B cell (primary cell): Measurements from ENCODE around the gene SLC12A4. TPM values are rescaled to one million over a fixed set of nuclear protein-coding genes. Genes with fewer than 3 reads are reported as not detected.

Experiments used
- ATAC-seq: fragments of 200-7000 bp; cut with Tn5 transposase; one replicate; pipeline ENCODE4 v1.10.0; 2021; ENCODE audit warnings: low read depth, mild to moderate bottlenecking, moderate number of reproducible peaks, moderate library complexity
- CTCF ChIA-PET: fragments of 350-600 bp; sonication (Branson Sonifier 250); formaldehyde crosslinking; loops from one replicate; lab custom pipeline; 2021; ENCODE audit warnings: antibody characterized with exemption, inconsistent platforms; lab: Charles Lee
- POLR2A ChIA-PET: fragments of 350-600 bp; sonication (Branson Sonifier 250); formaldehyde crosslinking; loops from one replicate; lab custom pipeline; 2021; ENCODE audit warnings: antibody characterized with exemption; lab: Charles Lee
- DNase-seq: peaks from one replicate; pipeline ENCODE4 v3.0.0; 2013
- H2AFZ ChIP-seq: 2 replicates; pipeline ENCODE4 v1.6.1; 2012; ENCODE audit warnings: mild to moderate bottlenecking, low read depth, low read length; ENCODE audit not compliant: insufficient read depth, poor library complexity, severe bottlenecking
- H3K27ac ChIP-seq, 2 donors: 1 replicate in 1 of 2; 2 replicates in 1 of 2; pipeline ENCODE4 v1.5.1; 2012 to 2013; ENCODE audit warnings: low read length in 2 of 2, mild to moderate bottlenecking in 2 of 2, moderate library complexity in 1 of 2
- H3K27me3 ChIP-seq, 4 experiments: fragments of 200-600 bp in 1 of 4; sonication (generic) in 1 of 4; replicated peaks in 1 of 4; 1 replicate in 2 of 4; 2 replicates in 2 of 4; pipeline versions ENCODE4 v1.6.1 to v1.7.0; 2013 to 2016; ENCODE audit warnings: low read length in 3 of 4, mild to moderate bottlenecking in 2 of 4, mixed read lengths in 1 of 4, moderate library complexity in 1 of 4; ENCODE audit not compliant: insufficient read depth in 4 of 4, control insufficient read depth in 3 of 4; ENCODE audit errors: control extremely low read depth in 1 of 4
- H3K36me3 ChIP-seq, 2 experiments: replicated peaks in 1 of 2; 1 replicate in 1 of 2; 2 replicates in 1 of 2; pipeline versions ENCODE4 v1.6.1 to v1.7.1; 2013; ENCODE audit warnings: low read length in 1 of 2; ENCODE audit not compliant: insufficient read depth in 2 of 2, control insufficient read depth in 1 of 2; ENCODE audit errors: control extremely low read depth in 1 of 2, extremely low read depth in 1 of 2
- H3K4me1 ChIP-seq, 2 donors: fragments of 200-600 bp in 1 of 2; sonication (generic) in 1 of 2; 1 replicate in 1 of 2; 2 replicates in 1 of 2; pipeline versions ENCODE4 v1.5.1 to v1.6.1; 2013 to 2017; ENCODE audit warnings: low read length in 2 of 2; ENCODE audit not compliant: control insufficient read depth in 2 of 2, insufficient read depth in 2 of 2
- H3K4me2 ChIP-seq: replicated peaks from 2 replicates; pipeline ENCODE3; 2012; ENCODE audit warnings: mild to moderate bottlenecking, low read depth, low read length; ENCODE audit not compliant: poor library complexity, severe bottlenecking
- H3K4me3 ChIP-seq, 5 experiments: fragments of 200-600 bp in 1 of 5; sonication (generic) in 1 of 5; 1 replicate in 3 of 5; 2 replicates in 2 of 5; pipeline versions ENCODE4 v1.5.1 to v1.7.0; 2011 to 2016; ENCODE audit warnings: low read length in 4 of 5, mild to moderate bottlenecking in 4 of 5, low read depth in 2 of 5, control low read depth in 1 of 5, moderate library complexity in 1 of 5; ENCODE audit not compliant: insufficient read depth in 1 of 5; ENCODE audit errors: control extremely low read depth in 1 of 5, extremely low read depth in 1 of 5
- H3K79me2 ChIP-seq: fragments of 200-600 bp; sonication (generic); one replicate; pipeline ENCODE4 v1.6.0; 2016; ENCODE audit warnings: low read length; ENCODE audit not compliant: control insufficient read depth, insufficient read depth
- H3K9ac ChIP-seq: fragments of 200-600 bp; sonication (generic); 2 replicates; pipeline ENCODE4 v1.6.1; 2017; ENCODE audit warnings: mild to moderate bottlenecking, low read length, moderate library complexity
- H3K9me3 ChIP-seq, 3 donors: one replicate each; pipeline versions ENCODE4 v1.6.1 to v1.7.1; 2013; ENCODE audit warnings: low read length in 2 of 3; ENCODE audit not compliant: control insufficient read depth in 2 of 3, insufficient read depth in 1 of 3; ENCODE audit errors: control extremely low read depth in 1 of 3
- H4K20me1 ChIP-seq: 2 replicates; pipeline ENCODE4 v1.6.0; 2012; ENCODE audit warnings: mild to moderate bottlenecking, low read length; ENCODE audit not compliant: insufficient read depth, control insufficient read depth, poor library complexity, severe bottlenecking
- H3K27ac Mint-ChIP-seq: one replicate; pipeline ENCODE4 v1.8.0; 2021; ENCODE audit warnings: mixed read lengths
- H3K27me3 Mint-ChIP-seq: one replicate; pipeline ENCODE4 v1.8.0; 2021; ENCODE audit warnings: mixed read lengths
- H3K4me1 Mint-ChIP-seq: one replicate; pipeline ENCODE4 v1.8.0; 2021; ENCODE audit warnings: mixed read lengths
- H3K4me3 Mint-ChIP-seq: one replicate; pipeline ENCODE4 v1.8.0; 2021; ENCODE audit warnings: mixed read lengths
- H3K9me3 Mint-ChIP-seq: one replicate; pipeline ENCODE4 v1.8.0; 2022; ENCODE audit warnings: mixed read lengths; ENCODE audit not compliant: insufficient read depth
- CTCF ChIP-seq: fragments of 200-600 bp; IDR thresholded peaks from one replicate; pipeline ENCODE4 v1.8.0; 2022; ENCODE audit warnings: antibody characterized with exemption, mild to moderate bottlenecking
- EZH2 ChIP-seq: IDR thresholded peaks from 2 replicates; pipeline ENCODE4 v1.6.1; 2012; ENCODE audit warnings: borderline replicate concordance, low read depth, mild to moderate bottlenecking, moderate library complexity, low read length; ENCODE audit not compliant: insufficient read depth, poor library complexity, severe bottlenecking
- WGBS: methylation state at CpG from one replicate; pipeline ENCODE4 v1.1.5; 2013; ENCODE audit warnings: missing lambda C conversion rate; ENCODE audit not compliant: insufficient coverage; 5-methylcytosine and 5-hydroxymethylcytosine counted together
- intact Hi-C: fragments of 100-400 bp; cut with micrococcal nuclease; formaldehyde crosslinking; loops from one replicate; pipeline ENCODE4 v1.10.0; 2022
- polyA plus RNA-seq: library from polyadenylated mRNA; depleted of rRNA; stranded (reverse); fragments of >200 nt; gene quantifications from 2 replicates; pipeline ENCODE4 v1.2.3, GENCODE V29; 2012
- total RNA-seq, 2 donors: library from RNA; stranded (reverse); fragments of 120-200 nt in 1 of 2; gene quantifications; 1 replicate in 1 of 2; 2 replicates in 1 of 2; pipeline versions ENCODE4 v1.2.3 to v1.2.4, GENCODE V29; 2013 to 2022

SLC12A4 gene
- total and polyA plus RNA-seq, 2 donors (not counting 1 experiment from before 2014, with no cell fraction given): 20.2 to 42.2 TPM

GRCh38 chr16:67948015-67948414 is 20.4 kb downstream of the SLC12A4 start:
- Histone ChIP-seq H3K36me3 (peaks cover 0 to 15% of the 10 kb centered on the region in 2 experiments), H3K9ac (no peak overlapping the region), H3K4me2 (no peak overlapping the region), H3K4me1 (no peaks in the 10 kb centered on the region), H3K27ac (no peak overlapping the region), H4K20me1 (no peaks in the 10 kb centered on the region), H3K27me3 (no peaks in the 10 kb centered on the region), H2AFZ (no peak overlapping the region), H3K9me3 (no peaks in the 10 kb centered on the region), H3K4me3 (no peak overlapping the region), H3K79me2 (peaks cover 19% of the 10 kb centered on the region)
- TF ChIP-seq EZH2 (no peak), CTCF (no peak)
- ATAC-seq (no peak), DNase-seq (no peak)
- Mint-ChIP-seq H3K4me1 (no peaks in the 10 kb centered on the region), H3K27ac (no peak overlapping the region), H3K27me3 (no peaks in the 10 kb centered on the region), H3K9me3 (no peaks in the 10 kb centered on the region), H3K4me3 (no peak overlapping the region)
- 98% methylated on average over 14 of the region's 15 CpGs for WGBS
- POLR2A ChIA-PET: no interaction called here
- intact Hi-C loops: no loop called here
- CTCF ChIA-PET: no interaction called here

GRCh38 chr16:67946966-67947558 is 21.4 kb downstream of the SLC12A4 start:
- H3K4me1 ChIP-seq: peaks cover 0 to 5% of the 10 kb centered on the region in 2 donors
- TF ChIP-seq EZH2 (no peak), CTCF (no peak)
- 96% methylated on average over 17 of the region's 28 CpGs for WGBS
- H3K9me3 ChIP-seq: no peaks in the 10 kb centered on the region
- Mint-ChIP-seq H3K9me3 (no peaks in the 10 kb centered on the region), H3K27me3 (no peaks in the 10 kb centered on the region), H3K4me1 (peaks cover 2% of the 10 kb centered on the region), H3K4me3 (no peak overlapping the region), H3K27ac (no peak overlapping the region)
- H3K36me3 ChIP-seq: peaks cover 0 to 15% of the 10 kb centered on the region in 2 experiments
- intact Hi-C loops: no loop called here
- H3K27me3 ChIP-seq: no peaks in the 10 kb centered on the region
- H3K27ac ChIP-seq: no peak overlapping the region
- H2AFZ ChIP-seq: no peak overlapping the region
- ATAC-seq: no peak
- H3K9ac ChIP-seq: no peak overlapping the region
- ChIA-PET POLR2A (no interaction called here), CTCF (interaction anchor here (0.6 to 1.4 kb wide), 5 partner anchors 10 to 97 kb away, joined by 3 to 5 read pairs (median 3); partner anchors contain the start of gene PSMB10)
- no peak for DNase-seq
- peaks cover 27% of the 10 kb centered on the region for H3K79me2 ChIP-seq
- no peak overlapping the region for H3K4me3 ChIP-seq
- no peak overlapping the region for H3K4me2 ChIP-seq
- H4K20me1 ChIP-seq: peaks cover 8% of the 10 kb centered on the region
